PC-3 (cell line): ENCODE data around the gene TM4SF4. TPM values are rescaled to one million over a fixed set of nuclear protein-coding genes. Genes with fewer than 3 reads are reported as not detected.
"Not testable (repeated sequence)": the region's sequence is repeated elsewhere in the genome, so short reads cannot be mapped to it uniquely, and the experiment has no call there.

Experiments
- ATAC-seq: fragments of 200-7000 bp; cut with Tn5 transposase; 2 replicates; pipeline ENCODE4 v1.9.1; 2020; ENCODE audit warnings: mild to moderate bottlenecking, moderate library complexity
- BruUV-seq: library from RNA; stranded (reverse); fragments of 400-500 nt; replicated peaks from 2 replicates; lab custom pipeline; 2021; lab: Mats Ljungman, UMichigan
- CTCF ChIA-PET: fragments of 300-600 bp; sonication (Branson Sonifier 250); formaldehyde crosslinking; loops from one replicate; lab custom pipeline; 2022; ENCODE audit warnings: antibody characterized with exemption; lab: Charles Lee
- POLR2A ChIA-PET: fragments of 300-600 bp; sonication (Branson Sonifier 250); formaldehyde crosslinking; loops from one replicate; lab custom pipeline; 2022; ENCODE audit warnings: antibody characterized with exemption; ENCODE audit not compliant: unreplicated experiment; lab: Charles Lee
- DNase-seq: peaks from one replicate; pipeline ENCODE4 v3.0.0-alpha.2; 2015
- H2AFZ ChIP-seq: fragments of 300-600 bp; sonication (generic); 2 replicates; pipeline ENCODE4 v1.6.0; 2016; ENCODE audit warnings: antibody characterized with exemption, low read length
- H3F3A ChIP-seq: fragments of 300-600 bp; sonication (generic); one replicate; pipeline ENCODE4 v1.6.0; 2017; ENCODE audit warnings: antibody characterized with exemption, low read length, control low read depth, mild to moderate bottlenecking; ENCODE audit not compliant: unreplicated experiment
- H3K27ac ChIP-seq: fragments of 300-600 bp; sonication (generic); 2 replicates; pipeline ENCODE4 v1.5.1; 2016; ENCODE audit warnings: mild to moderate bottlenecking, low read length
- H3K27me3 ChIP-seq: fragments of 300-600 bp; sonication (generic); 2 replicates; pipeline ENCODE4 v1.6.1; 2016; ENCODE audit warnings: low read length, mixed read lengths
- H3K36me3 ChIP-seq: fragments of 300-600 bp; sonication (generic); 2 replicates; pipeline ENCODE4 v1.6.1; 2016; ENCODE audit warnings: low read depth, mixed run types, low read length, mixed read lengths
- H3K4me1 ChIP-seq: fragments of 300-600 bp; sonication (generic); 2 replicates; pipeline ENCODE4 v1.5.1; 2016; ENCODE audit warnings: low read length; ENCODE audit not compliant: insufficient read depth
- H3K4me2 ChIP-seq: fragments of 300-600 bp; sonication (generic); 2 replicates; pipeline ENCODE4 v1.6.0; 2016; ENCODE audit warnings: low read length
- H3K4me3 ChIP-seq: fragments of 300-600 bp; sonication (generic); 2 replicates; pipeline ENCODE4 v1.5.1; 2016; ENCODE audit warnings: mild to moderate bottlenecking, low read length, mixed read lengths
- H3K79me2 ChIP-seq: fragments of 300-600 bp; sonication (generic); 2 replicates; pipeline ENCODE4 v1.6.1; 2017; ENCODE audit warnings: low read length, mixed read lengths
- H3K9ac ChIP-seq: fragments of 300-600 bp; sonication (generic); 2 replicates; pipeline ENCODE4 v1.6.0; 2016; ENCODE audit warnings: mild to moderate bottlenecking, low read length
- H3K9me2 ChIP-seq: fragments of 300-600 bp; sonication (generic); replicated peaks from 2 replicates; pipeline ENCODE4 v1.6.1; 2016; ENCODE audit warnings: mixed run types, low read length, mixed read lengths
- H3K9me3 ChIP-seq: fragments of 300-600 bp; sonication (generic); 2 replicates; pipeline ENCODE4 v1.6.1; 2016; ENCODE audit warnings: low read length, mixed read lengths
- H4K20me1 ChIP-seq: fragments of 300-600 bp; sonication (generic); 2 replicates; pipeline ENCODE4 v1.6.1; 2016; ENCODE audit warnings: low read length, mixed read lengths
- EZH2 ChIP-seq: fragments of 300-600 bp; sonication (generic); IDR thresholded peaks from one replicate; pipeline ENCODE4 v1.6.1; 2017; ENCODE audit warnings: antibody characterized with exemption, mild to moderate bottlenecking, low read length; ENCODE audit not compliant: unreplicated experiment
- EZH2phosphoT487 ChIP-seq: fragments of 300-600 bp; sonication (generic); IDR thresholded peaks from 2 replicates; pipeline ENCODE4 v1.6.1; 2018; ENCODE audit warnings: mild to moderate bottlenecking, antibody characterized with exemption, low read length, borderline replicate concordance
- intact Hi-C: fragments of 100-400 bp; cut with micrococcal nuclease; formaldehyde crosslinking; loops from 2 replicates; pipeline ENCODE4 v1.9.0; 2023
- total RNA-seq: library from RNA; depleted of rRNA; stranded (reverse); fragments of >200 nt; gene quantifications from 2 replicates; pipeline ENCODE4 v1.2.3, GENCODE V29; 2014
- TF ChIP-seq, protein P1 (sequence below): fragments of 300-600 bp; sonication (generic); conservative IDR thresholded peaks from 2 replicates; pipeline ENCODE4 v1.5.1; 2017; ENCODE audit warnings: antibody characterized with exemption, low read depth, mild to moderate bottlenecking, low read length

TM4SF4 gene
- total RNA-seq, 1 experiment from 2014 or later: 0.40 TPM

DNA sequence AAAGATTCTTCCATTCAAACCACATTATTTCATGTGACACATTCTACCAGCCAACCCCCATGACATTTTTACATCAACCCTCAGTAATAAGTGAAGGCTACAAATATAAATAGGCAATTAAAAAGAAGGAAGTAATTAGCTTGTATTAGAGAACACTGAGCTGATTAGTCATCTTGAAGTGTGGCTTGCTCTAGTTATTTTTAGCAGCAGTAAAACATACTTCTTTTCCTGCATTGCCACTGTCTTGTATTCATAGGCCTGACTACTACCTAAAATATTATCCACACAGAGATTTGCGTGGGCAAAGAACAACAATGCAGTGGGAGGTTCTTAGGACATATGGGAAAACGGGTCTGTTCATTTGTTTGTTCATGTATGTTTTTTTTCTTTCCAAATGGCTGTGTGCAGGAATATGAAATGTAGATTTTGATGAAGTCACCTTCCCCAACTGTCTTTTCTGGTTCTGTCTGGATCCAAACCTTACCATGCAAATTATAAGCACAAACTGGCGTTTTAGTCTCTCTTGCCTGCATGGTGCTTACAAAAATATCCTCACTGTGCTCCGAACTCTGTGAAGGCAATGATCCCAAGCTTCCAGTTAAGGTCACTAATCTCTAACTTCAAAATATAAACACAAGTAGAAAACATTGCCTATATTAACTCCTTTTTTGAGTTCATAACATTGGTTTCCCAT lies 31.5 kb upstream of the TM4SF4 start:
- intact Hi-C loops: loop anchor here (5.0 kb wide), 1 partner anchor 41 kb away; no protein-coding TSS in a partner anchor

DNA sequence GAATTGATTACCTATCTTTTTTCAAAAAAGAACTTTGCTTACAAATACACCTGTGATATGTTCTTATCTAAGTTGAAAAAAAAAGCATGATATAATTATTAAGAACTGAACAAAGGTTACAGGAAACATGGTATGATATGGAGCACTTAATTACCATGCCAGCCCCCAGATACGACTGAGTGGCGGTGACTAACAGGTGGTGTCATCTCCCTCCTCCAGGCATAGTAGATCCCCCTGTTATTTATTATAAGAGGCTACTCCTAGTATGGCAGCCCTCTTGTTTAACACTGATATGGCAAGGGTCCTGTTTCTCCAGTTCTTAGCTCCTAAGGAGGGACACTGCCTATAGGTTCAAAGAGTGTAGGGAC lies 31.0 kb upstream of the TM4SF4 start:
- H3K4me2 ChIP-seq: no peak overlapping the region
- no peak overlapping the region for H3K9ac ChIP-seq
- H4K20me1 ChIP-seq: no peaks in the 10 kb centered on the region
- intact Hi-C loops: loop anchor here (5.0 kb wide), 1 partner anchor 41 kb away; no protein-coding TSS in a partner anchor
- ATAC-seq: no peak
- no peaks in the 10 kb centered on the region for H3K9me3 ChIP-seq
- H2AFZ ChIP-seq: no peak overlapping the region
- no peak for DNase-seq
- H3K4me3 ChIP-seq: no peak overlapping the region
- no peaks in the 10 kb centered on the region for H3F3A ChIP-seq
- no peaks in the 10 kb centered on the region for H3K36me3 ChIP-seq
- no peaks in the 10 kb centered on the region for H3K79me2 ChIP-seq
- peaks cover 21% of the 10 kb centered on the region for H3K4me1 ChIP-seq
- no TSS peak for BruUV-seq
- H3K9me2 ChIP-seq: no peaks in the 10 kb centered on the region
- CTCF ChIA-PET: no interaction called here
- no peak overlapping the region for H3K27ac ChIP-seq
- POLR2A ChIA-PET: no interaction called here
- H3K27me3 ChIP-seq: no peaks in the 10 kb centered on the region
- no peak for TF ChIP-seq EZH2phosphoT487

More for the DNA sequence above, 31.5 kb upstream of the TM4SF4 start:
- TF ChIP-seq EZH2: no peak
- no peak for TF ChIP-seq EZH2phosphoT487
- TF ChIP-seq, protein P1, sequence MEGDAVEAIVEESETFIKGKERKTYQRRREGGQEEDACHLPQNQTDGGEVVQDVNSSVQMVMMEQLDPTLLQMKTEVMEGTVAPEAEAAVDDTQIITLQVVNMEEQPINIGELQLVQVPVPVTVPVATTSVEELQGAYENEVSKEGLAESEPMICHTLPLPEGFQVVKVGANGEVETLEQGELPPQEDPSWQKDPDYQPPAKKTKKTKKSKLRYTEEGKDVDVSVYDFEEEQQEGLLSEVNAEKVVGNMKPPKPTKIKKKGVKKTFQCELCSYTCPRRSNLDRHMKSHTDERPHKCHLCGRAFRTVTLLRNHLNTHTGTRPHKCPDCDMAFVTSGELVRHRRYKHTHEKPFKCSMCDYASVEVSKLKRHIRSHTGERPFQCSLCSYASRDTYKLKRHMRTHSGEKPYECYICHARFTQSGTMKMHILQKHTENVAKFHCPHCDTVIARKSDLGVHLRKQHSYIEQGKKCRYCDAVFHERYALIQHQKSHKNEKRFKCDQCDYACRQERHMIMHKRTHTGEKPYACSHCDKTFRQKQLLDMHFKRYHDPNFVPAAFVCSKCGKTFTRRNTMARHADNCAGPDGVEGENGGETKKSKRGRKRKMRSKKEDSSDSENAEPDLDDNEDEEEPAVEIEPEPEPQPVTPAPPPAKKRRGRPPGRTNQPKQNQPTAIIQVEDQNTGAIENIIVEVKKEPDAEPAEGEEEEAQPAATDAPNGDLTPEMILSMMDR: no peak
- no peaks in the 10 kb centered on the region for H3K79me2 ChIP-seq
- no peaks in the 10 kb centered on the region for H3K27me3 ChIP-seq
- ATAC-seq (peak; percentile 71), DNase-seq (no peak)
- no peaks in the 10 kb centered on the region for H3F3A ChIP-seq
- BruUV-seq: no TSS peak
- H3K4me3 ChIP-seq: no peak overlapping the region
- no peaks in the 10 kb centered on the region for H3K36me3 ChIP-seq
- H3K4me1 ChIP-seq: peaks cover 16% of the 10 kb centered on the region
- H3K9me3 ChIP-seq: no peaks in the 10 kb centered on the region
- H3K9me2 ChIP-seq: no peaks in the 10 kb centered on the region
- H3K4me2 ChIP-seq: no peak overlapping the region
- no peak overlapping the region for H3K9ac ChIP-seq
- ChIA-PET POLR2A (no interaction called here), CTCF (no interaction called here)
- no peak overlapping the region for H2AFZ ChIP-seq
- no peak overlapping the region for H3K27ac ChIP-seq
- no peaks in the 10 kb centered on the region for H4K20me1 ChIP-seq

DNA sequence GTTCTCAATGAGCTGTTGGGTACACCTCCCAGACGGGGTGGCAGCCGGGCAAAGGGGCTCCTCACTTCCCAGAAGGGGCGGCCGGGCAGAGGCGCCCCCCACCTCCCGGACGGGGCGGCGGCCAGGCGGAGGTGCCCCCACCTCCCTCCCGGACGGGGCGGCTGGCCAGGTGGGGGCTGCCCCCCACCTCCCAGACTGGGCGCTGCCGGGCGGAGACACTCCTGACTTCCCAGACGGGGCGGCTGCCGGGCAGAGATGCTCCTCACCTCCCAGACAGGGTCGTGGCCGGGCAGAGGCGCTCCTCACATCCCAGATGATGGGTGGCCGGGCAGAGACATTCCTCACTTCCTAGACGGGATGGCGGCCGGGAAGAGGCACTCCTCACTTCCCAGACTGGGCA lies 29.6 kb upstream of the TM4SF4 start:
- BruUV-seq, H3K36me3 ChIP-seq, H3F3A ChIP-seq, H3K79me2 ChIP-seq, DNase-seq, H3K9ac ChIP-seq, POLR2A ChIA-PET, H2AFZ ChIP-seq, H3K9me3 ChIP-seq, CTCF ChIA-PET, H3K9me2 ChIP-seq, H3K27ac ChIP-seq, H4K20me1 ChIP-seq, ATAC-seq, H3K27me3 ChIP-seq, H3K4me2 ChIP-seq, H3K4me3 ChIP-seq: not testable (repeated sequence)
- peaks cover 24% of the 10 kb centered on the region for H3K4me1 ChIP-seq
- intact Hi-C loops: loop anchor here (5.0 kb wide), 1 partner anchor 43 kb away; no protein-coding TSS in a partner anchor
